GM04503 (cell line): ENCODE results near the gene PPIG.
A peak's percentile ranks its signal among the peaks of the same experiment; 100 is the strongest.
"Not testable (repeated sequence)": the region's sequence is repeated elsewhere in the genome, so short reads cannot be mapped to it uniquely, and the experiment has no call there.

Experiments used
- DNase-seq: peaks from one replicate; pipeline ENCODE4 v3.0.0-alpha.2; 2012; ENCODE audit warnings: low read depth

PPIG gene

GRCh38 chr2:169584005-169584877 lies at the start of gene PPIG:
Gene PPIG, plus strand, starts transcription at chr2:169584351. Its CDS starts 19,691 bp downstream, at chr2:169604042.
- peak; percentile 45 for DNase-seq

- DNase-seq, result not testable (repeated sequence)
Measured at GRCh38 chr2:169539460-169539859, 44.7 kb upstream of the PPIG start.

GRCh38 chr2:169540146-169540545 lies 44.0 kb upstream of the PPIG start:
- DNase-seq, result no peak

GRCh38 chr2:169542433-169542832 lies 41.7 kb upstream of the PPIG start:
- no peak for DNase-seq

GRCh38 chr2:169546756-169547155 lies 37.4 kb upstream of the PPIG start:
- no peak for DNase-seq

- DNase-seq, result no peak
Measured at GRCh38 chr2:169561364-169561763, 22.8 kb upstream of the PPIG start.

GRCh38 chr2:169562084-169562483 lies 22.1 kb upstream of the PPIG start:
- not testable (repeated sequence) for DNase-seq

- no peak for DNase-seq
Measured at GRCh38 chr2:169562519-169562918, 21.6 kb upstream of the PPIG start.

- no peak for DNase-seq
Measured at GRCh38 chr2:169565686-169566085, 18.5 kb upstream of the PPIG start.

GRCh38 chr2:169569948-169570347 lies 14.2 kb upstream of the PPIG start:
- no peak for DNase-seq

GRCh38 chr2:169570752-169571151 lies 13.4 kb upstream of the PPIG start:
- not testable (repeated sequence) for DNase-seq

- DNase-seq, result no peak
Measured at GRCh38 chr2:169571571-169571970, 12.6 kb upstream of the PPIG start.

GRCh38 chr2:169572189-169572588 lies 12.0 kb upstream of the PPIG start:
- DNase-seq, result no peak

- no peak for DNase-seq
Measured at GRCh38 chr2:169572821-169573159, 11.4 kb upstream of the PPIG start.

- peak; percentile 59 for DNase-seq
Measured at GRCh38 chr2:169573160-169573973, 10.8 kb upstream of the PPIG start, which contains the start of gene FASTKD1. Gene FASTKD1, minus strand, starts transcription at chr2:169573865. Its CDS starts 1,836 bp downstream, at chr2:169572029.

GRCh38 chr2:169573974-169574299 lies 10.2 kb upstream of the PPIG start:
- DNase-seq, result no peak

- DNase-seq, result not testable (repeated sequence)
Measured at GRCh38 chr2:169574539-169574938, 9.6 kb upstream of the PPIG start.

GRCh38 chr2:169575264-169575663 lies 8.9 kb upstream of the PPIG start:
- not testable (repeated sequence) for DNase-seq

- DNase-seq, result no peak
Measured at GRCh38 chr2:169579044-169579443, 5.1 kb upstream of the PPIG start.

- DNase-seq, result not testable (repeated sequence)
Measured at GRCh38 chr2:169582552-169583266, 1.4 kb upstream of the PPIG start.

- no peak for DNase-seq
Measured at GRCh38 chr2:169583518-169583917, 633 bp upstream of the PPIG start.

- DNase-seq, result peak; percentile 1
Measured at GRCh38 chr2:169585673-169586072, 1.5 kb downstream of the PPIG start.
